PFSK-1 (cell line): ENCODE results near the gene NDUFA12.

Experiments
- FOXP2 ChIP-seq: optimal IDR thresholded peaks from 2 replicates; pipeline ENCODE3; 2011; ENCODE audit warnings: borderline replicate concordance, control low read depth, inconsistent platforms; ENCODE audit not compliant: insufficient read depth; ENCODE audit errors: extremely low read length, extremely low read depth
- POLR2AphosphoS5 ChIP-seq: IDR thresholded peaks from 2 replicates; pipeline ENCODE4 v1.6.1; 2012; ENCODE audit warnings: low read depth, mild to moderate bottlenecking, control low read depth, low read length, moderate library complexity
- REST ChIP-seq, 2 experiments: IDR thresholded peaks; 2 replicates each; pipeline versions ENCODE4 v1.6.1 to v1.8.0; 2011 to 2012; ENCODE audit warnings: low read depth in 2 of 2, low read length in 2 of 2, control low read depth in 1 of 2, inconsistent platforms in 1 of 2, mild to moderate bottlenecking in 1 of 2, moderate library complexity in 1 of 2; ENCODE audit not compliant: insufficient read depth in 1 of 2
- SIN3A ChIP-seq: IDR thresholded peaks from 2 replicates; pipeline ENCODE4 v1.6.1; 2012; ENCODE audit warnings: mild to moderate bottlenecking, low read length, moderate library complexity, borderline replicate concordance; ENCODE audit not compliant: insufficient read depth
- TAF1 ChIP-seq: IDR thresholded peaks from 2 replicates; pipeline ENCODE4 v1.6.1; 2012; ENCODE audit warnings: low read length, control low read depth, borderline replicate concordance; ENCODE audit not compliant: insufficient read depth

DNA sequence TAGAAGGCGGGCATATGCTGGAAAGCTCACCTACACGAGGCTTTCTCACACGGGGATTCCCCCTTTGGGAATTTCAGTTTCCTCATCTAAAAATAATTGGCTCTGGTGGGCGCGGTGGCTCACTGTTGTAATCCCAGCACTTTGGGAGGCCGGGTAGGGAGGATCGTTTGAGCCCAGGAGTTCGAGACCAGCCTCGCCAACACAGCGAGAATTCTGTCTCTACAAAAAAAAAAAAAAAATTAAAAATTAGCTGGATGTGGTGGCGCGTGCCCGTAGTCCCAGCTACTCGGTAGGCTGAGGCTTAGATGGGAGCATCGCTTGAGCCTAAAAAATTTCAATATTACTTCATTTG, 400 bp upstream of the NDUFA12 start:
- TF ChIP-seq POLR2AphosphoS5 (no peak), SIN3A (no peak), REST (IDR thresholded peaks at IDR 0.05; ENCODE audit: insufficient read depth in 1 of 2, low read depth in 2 of 2, low read length in 2 of 2) (no peak), TAF1 (no peak), FOXP2 (no peak)
